CD4-positive, CD25-positive, alpha-beta regulatory T cell (primary cell): ENCODE measurements around the gene NCCRP1. TPM values are rescaled to one million over a fixed set of nuclear protein-coding genes. Genes with fewer than 3 reads are reported as not detected.

Experiments used
- ATAC-seq, 2 donors: fragments of 150-1000 bp; cut with Tn5 transposase; one replicate each; pipeline ENCODE4 v1.10.0; 2021; ENCODE audit warnings: low read depth in 2 of 2, moderate number of reproducible peaks in 2 of 2, moderate library complexity in 1 of 2
- DNase-seq, 3 donors: peaks; one replicate each; pipeline versions ENCODE4 v3.0.0 to v3.0.0-alpha.2; 2012 to 2022; ENCODE audit warnings: mixed read lengths in 1 of 3
- H3K27ac ChIP-seq: one replicate; pipeline ENCODE4 v1.7.0; 2013; ENCODE audit warnings: mild to moderate bottlenecking, low read length; ENCODE audit not compliant: insufficient read depth, poor library complexity, severe bottlenecking
- H3K27me3 ChIP-seq: one replicate; pipeline ENCODE4 v1.7.0; 2013; ENCODE audit warnings: low read length; ENCODE audit not compliant: control insufficient read depth, insufficient read depth
- H3K36me3 ChIP-seq: one replicate; pipeline ENCODE4 v1.7.0; 2013; ENCODE audit warnings: mild to moderate bottlenecking, low read length, moderate library complexity; ENCODE audit not compliant: control insufficient read depth, insufficient read depth
- H3K4me1 ChIP-seq: 2 replicates; pipeline ENCODE4 v1.7.0; 2013; ENCODE audit warnings: mild to moderate bottlenecking, low read length; ENCODE audit not compliant: insufficient read depth, control insufficient read depth, poor library complexity, severe bottlenecking
- H3K4me3 ChIP-seq: one replicate; pipeline ENCODE4 v1.7.0; 2013; ENCODE audit warnings: low read depth, mild to moderate bottlenecking, low read length, moderate library complexity
- H3K9me3 ChIP-seq, 2 experiments: 1 replicate in 1 of 2; 2 replicates in 1 of 2; pipeline ENCODE4 v1.7.0; 2013; ENCODE audit warnings: low read length in 2 of 2, mild to moderate bottlenecking in 1 of 2, moderate library complexity in 1 of 2; ENCODE audit not compliant: control insufficient read depth in 2 of 2
- H3K27ac Mint-ChIP-seq, 3 donors: one replicate each; pipeline ENCODE4 v1.8.0; 2020 to 2022; ENCODE audit warnings: mild to moderate bottlenecking in 3 of 3, mixed read lengths in 3 of 3, moderate library complexity in 2 of 3
- H3K27me3 Mint-ChIP-seq: one replicate; pipeline ENCODE4 v1.8.0; 2022; ENCODE audit warnings: mild to moderate bottlenecking, mixed read lengths
- H3K36me3 Mint-ChIP-seq: one replicate; pipeline ENCODE4 v1.8.0; 2020; ENCODE audit warnings: mixed read lengths
- H3K4me1 Mint-ChIP-seq, 4 donors: one replicate each; pipeline ENCODE4 v1.8.0; 2020 to 2022; ENCODE audit warnings: mixed read lengths in 4 of 4, mild to moderate bottlenecking in 1 of 4
- H3K4me3 Mint-ChIP-seq, 4 donors: one replicate each; pipeline ENCODE4 v1.8.0; 2020 to 2022; ENCODE audit warnings: mild to moderate bottlenecking in 4 of 4, mixed read lengths in 4 of 4, moderate library complexity in 3 of 4
- H3K9me3 Mint-ChIP-seq, 7 donors: one replicate each; pipeline ENCODE4 v1.8.0; 2020 to 2022; ENCODE audit warnings: mixed read lengths in 7 of 7, mild to moderate bottlenecking in 3 of 7, moderate library complexity in 2 of 7
- polyA plus RNA-seq, 4 donors: library from polyadenylated mRNA; unstranded; fragments of 300-500 nt; fragmentation: Illumina TruSeq; gene quantifications; one replicate each; pipeline ENCODE4 v1.2.3, GENCODE V29; 2021
- total RNA-seq: library from RNA; stranded (reverse); gene quantifications from one replicate; pipeline ENCODE4 v1.2.3, GENCODE V29; 2022

Gene NCCRP1
- total and polyA plus RNA-seq, 5 donors from 2014 or later = not detected

- H3K36me3 Mint-ChIP-seq = peaks cover 11% of the 10 kb centered on the region
- Histone ChIP-seq H3K27ac (no peak overlapping the region), H3K9me3 (no peaks in the 10 kb centered on the region), H3K4me3 (no peak overlapping the region), H3K27me3 (no peaks in the 10 kb centered on the region), H3K4me1 (no peaks in the 10 kb centered on the region), H3K36me3 (peaks cover 5% of the 10 kb centered on the region)
- peaks cover 0 to 4% (median 0%) of the 10 kb centered on the region in 4 donors for H3K4me1 Mint-ChIP-seq
- H3K9me3 Mint-ChIP-seq = no peaks in the 10 kb centered on the region
- DNase-seq = no peak
- no peaks in the 10 kb centered on the region for H3K27me3 Mint-ChIP-seq
- no peak overlapping the region for H3K27ac Mint-ChIP-seq
- H3K4me3 Mint-ChIP-seq = no peak overlapping the region
- ATAC-seq = no peak
These were observed 23.2 kb upstream of the NCCRP1 start for GRCh38 chr19:39173502-39173991.

- Mint-ChIP-seq H3K4me3 (no peak overlapping the region), H3K27ac (no peak overlapping the region), H3K4me1 (no peaks in the 10 kb centered on the region), H3K27me3 (no peaks in the 10 kb centered on the region), H3K9me3 (no peaks in the 10 kb centered on the region), H3K36me3 (peaks cover 5% of the 10 kb centered on the region)
- Histone ChIP-seq H3K4me3 (no peak overlapping the region), H3K27me3 (no peaks in the 10 kb centered on the region), H3K27ac (no peak overlapping the region), H3K4me1 (no peaks in the 10 kb centered on the region), H3K36me3 (peaks cover 5% of the 10 kb centered on the region), H3K9me3 (no peaks in the 10 kb centered on the region)
- DNase-seq = no peak
- ATAC-seq = no peak
These were observed 22.6 kb upstream of the NCCRP1 start for GRCh38 chr19:39174142-39174541.

GRCh38 chr19:39174558-39175544 lies 21.9 kb upstream of the NCCRP1 start:
- H3K9me3 ChIP-seq = no peaks in the 10 kb centered on the region
- no peaks in the 10 kb centered on the region for H3K4me1 Mint-ChIP-seq
- H3K36me3 ChIP-seq = peaks cover 5% of the 10 kb centered on the region
- ATAC-seq (no peak), DNase-seq (no peak)
- no peak overlapping the region for H3K4me3 ChIP-seq
- H3K9me3 Mint-ChIP-seq = no peaks in the 10 kb centered on the region
- no peak overlapping the region for H3K27ac ChIP-seq
- no peak overlapping the region for H3K27ac Mint-ChIP-seq
- peaks cover 4% of the 10 kb centered on the region for H3K36me3 Mint-ChIP-seq
- H3K27me3 Mint-ChIP-seq = no peaks in the 10 kb centered on the region
- H3K27me3 ChIP-seq = no peaks in the 10 kb centered on the region
- H3K4me3 Mint-ChIP-seq = no peak overlapping the region
- H3K4me1 ChIP-seq = no peaks in the 10 kb centered on the region

GRCh38 chr19:39175564-39175963 lies 21.2 kb upstream of the NCCRP1 start:
- no peaks in the 10 kb centered on the region for H3K9me3 Mint-ChIP-seq
- H3K36me3 Mint-ChIP-seq = peaks cover 4% of the 10 kb centered on the region
- Histone ChIP-seq H3K27me3 (no peaks in the 10 kb centered on the region), H3K27ac (no peak overlapping the region), H3K4me3 (no peak overlapping the region), H3K4me1 (no peaks in the 10 kb centered on the region), H3K9me3 (no peaks in the 10 kb centered on the region), H3K36me3 (peaks cover 4% of the 10 kb centered on the region)
- no peak for DNase-seq
- peak overlapping the region in 1 of 3 donors; percentile 21 for H3K27ac Mint-ChIP-seq
- no peaks in the 10 kb centered on the region for H3K27me3 Mint-ChIP-seq
- H3K4me1 Mint-ChIP-seq = no peaks in the 10 kb centered on the region
- no peak for ATAC-seq
- no peak overlapping the region for H3K4me3 Mint-ChIP-seq

DNA sequence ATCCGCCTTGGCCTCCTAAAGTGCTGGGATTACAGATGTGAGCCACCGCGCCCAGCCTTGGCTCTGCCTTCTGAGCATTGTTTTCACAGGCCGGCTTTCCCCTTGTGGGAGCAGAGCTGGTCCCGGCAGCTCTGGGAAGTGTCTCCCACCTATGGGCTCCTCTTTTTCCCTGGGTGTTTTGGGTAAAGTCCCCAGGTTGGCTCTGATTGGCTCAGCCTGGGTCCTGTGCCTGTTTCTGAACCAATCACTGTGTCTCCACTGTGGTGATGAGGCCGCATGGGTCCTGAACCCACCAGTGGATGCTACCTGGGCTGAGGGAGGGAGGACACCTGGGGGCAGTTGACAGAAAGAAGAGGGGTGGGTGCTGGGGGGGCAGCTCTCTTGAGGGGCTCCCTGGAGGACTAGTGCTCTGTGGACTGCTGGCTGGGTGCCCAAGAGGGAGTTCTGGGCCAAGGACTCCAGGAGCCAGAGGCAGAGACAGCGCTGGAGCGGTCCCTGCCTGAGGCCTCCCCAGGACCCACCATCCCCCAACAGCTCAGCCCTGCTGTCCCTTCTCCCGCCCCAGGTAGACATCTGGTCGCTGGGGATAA lies 19.6 kb upstream of the NCCRP1 start:
- ATAC-seq = no peak
- Mint-ChIP-seq H3K4me3 (no peak overlapping the region), H3K27ac (no peak overlapping the region), H3K27me3 (no peaks in the 10 kb centered on the region), H3K9me3 (peaks cover 0 to under 1% (median 0%) of the 10 kb centered on the region in 7 donors), H3K4me1 (no peaks in the 10 kb centered on the region), H3K36me3 (peaks cover 4% of the 10 kb centered on the region)
- no peak for DNase-seq
- Histone ChIP-seq H3K27me3 (no peaks in the 10 kb centered on the region), H3K9me3 (no peaks in the 10 kb centered on the region), H3K4me3 (no peak overlapping the region), H3K36me3 (no peaks in the 10 kb centered on the region), H3K27ac (no peak overlapping the region), H3K4me1 (no peaks in the 10 kb centered on the region)

DNA sequence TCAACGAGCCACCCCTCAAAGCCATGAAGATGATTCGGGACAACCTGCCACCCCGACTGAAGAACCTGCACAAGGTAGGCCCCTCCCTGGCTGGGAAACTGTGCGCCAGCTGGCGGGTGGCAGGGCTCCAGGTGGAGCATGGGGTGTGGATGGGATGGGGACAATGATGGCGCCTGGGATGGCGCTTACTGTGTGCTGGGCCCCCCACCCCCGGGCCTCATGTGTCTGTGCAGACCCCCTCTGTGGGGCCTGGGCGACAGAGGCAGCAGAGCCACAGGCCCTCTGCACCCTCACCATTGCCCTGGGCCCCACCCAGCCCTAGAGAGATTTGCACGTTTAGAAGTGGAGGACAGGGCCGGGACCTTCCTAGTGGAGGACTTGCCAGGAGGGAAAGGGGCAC lies 19.0 kb upstream of the NCCRP1 start:
- Histone ChIP-seq H3K27me3 (no peaks in the 10 kb centered on the region), H3K36me3 (no peaks in the 10 kb centered on the region), H3K4me3 (no peak overlapping the region), H3K4me1 (no peaks in the 10 kb centered on the region), H3K9me3 (no peaks in the 10 kb centered on the region), H3K27ac (no peak overlapping the region)
- H3K4me1 Mint-ChIP-seq = no peaks in the 10 kb centered on the region
- no peak overlapping the region for H3K4me3 Mint-ChIP-seq
- ATAC-seq (no peak), DNase-seq (no peak)
- H3K27ac Mint-ChIP-seq = no peak overlapping the region
- peaks cover 0 to 2% (median 0%) of the 10 kb centered on the region in 7 donors for H3K9me3 Mint-ChIP-seq
- H3K27me3 Mint-ChIP-seq = no peaks in the 10 kb centered on the region
- H3K36me3 Mint-ChIP-seq = peaks cover 4% of the 10 kb centered on the region

- Histone ChIP-seq H3K27me3 (no peaks in the 10 kb centered on the region), H3K4me3 (no peak overlapping the region), H3K4me1 (no peaks in the 10 kb centered on the region), H3K9me3 (no peaks in the 10 kb centered on the region), H3K36me3 (no peaks in the 10 kb centered on the region), H3K27ac (no peak overlapping the region)
- H3K9me3 Mint-ChIP-seq = peaks cover 0 to 2% (median 0%) of the 10 kb centered on the region in 7 donors
- H3K4me1 Mint-ChIP-seq = no peaks in the 10 kb centered on the region
- DNase-seq (no peak), ATAC-seq (no peak)
- no peak overlapping the region for H3K4me3 Mint-ChIP-seq
- H3K27me3 Mint-ChIP-seq = no peaks in the 10 kb centered on the region
- no peak overlapping the region for H3K27ac Mint-ChIP-seq
- peaks cover 4% of the 10 kb centered on the region for H3K36me3 Mint-ChIP-seq
These were observed 18.3 kb upstream of the NCCRP1 start for GRCh38 chr19:39178296-39179006.
